ENCODE results near the gene INTS6L. TPM values are rescaled to one million over a fixed set of nuclear protein-coding genes. Genes with fewer than 3 reads are reported as not detected.

INTS6L gene
- total and polyA plus RNA-seq, 2 of the 8 experiments (the other 6 are each of a cell fraction or from before 2014, with no cell fraction given) = 4.1 to 5.2 TPM

DNA sequence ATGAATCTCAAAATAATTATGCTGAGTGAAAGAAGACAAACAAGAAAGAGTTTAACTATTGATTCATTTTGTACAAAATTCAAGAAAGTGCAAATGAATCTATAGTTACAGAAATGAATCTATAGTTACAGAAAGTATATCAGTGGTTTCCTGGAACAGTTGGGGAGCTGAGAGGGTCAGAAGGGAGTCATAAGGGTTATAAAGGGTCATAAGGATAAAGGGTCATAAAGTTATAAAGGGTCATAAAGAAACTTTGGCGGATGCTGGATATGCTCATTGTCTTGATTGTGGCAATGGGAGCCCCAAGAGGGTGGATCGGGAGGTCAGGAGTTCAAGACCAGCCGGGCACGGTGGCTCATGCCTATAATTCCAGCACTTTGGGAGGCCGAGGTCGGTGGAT lies 26.0 kb upstream of the INTS6L start:
- no peak for DNase-seq (ENCODE audit: low read depth in 1 of 2, low spot score in 2 of 2)
- Histone ChIP-seq H2BK5ac (ENCODE audit: low read depth, low read length) (no peak overlapping the region), H4K20me1 (replicated peaks in 1 of 2; ENCODE audit: control insufficient read depth in 1 of 2, insufficient read depth in 2 of 2, low read length in 2 of 2) (no peaks in the 10 kb centered on the region), H3K79me2 (ENCODE audit: control insufficient read depth in 1 of 2, insufficient read depth in 2 of 2, low read length in 2 of 2) (no peaks in the 10 kb centered on the region), H3K27me3 (replicated peaks in 1 of 4; ENCODE audit: control insufficient read depth in 3 of 4, extremely low read depth in 1 of 4, insufficient read depth in 3 of 4, low read length in 3 of 4) (no peaks in the 10 kb centered on the region), H2BK20ac (ENCODE audit: low read length) (no peak overlapping the region), H3K4ac (replicated peaks; ENCODE audit: insufficient read length, low read depth, low read length) (no peak overlapping the region), H3K79me1 (ENCODE audit: low read depth, low read length) (no peaks in the 10 kb centered on the region), H3K4me1 (replicated peaks in 1 of 4; ENCODE audit: control insufficient read depth in 3 of 4, insufficient read depth in 4 of 4, low read length in 3 of 4) (no peaks in the 10 kb centered on the region), H3K14ac (ENCODE audit: insufficient read length) (no peak overlapping the region), H2AK5ac (ENCODE audit: low read depth, low read length) (no peak overlapping the region), H3K56ac (replicated peaks; ENCODE audit: insufficient read length, low read depth, low read length) (no peak overlapping the region), H3K4me2 (ENCODE audit: insufficient read depth in 1 of 2, low read depth in 2 of 2, low read length in 2 of 2) (no peak overlapping the region), H3K36me3 (ENCODE audit: control insufficient read depth in 2 of 4, insufficient read depth in 4 of 4, low read length in 3 of 4) (no peaks in the 10 kb centered on the region), H4K5ac (ENCODE audit: insufficient read length, low read depth, low read length) (no peak overlapping the region), H4K8ac (ENCODE audit: extremely low read depth, insufficient read depth, low read length) (no peak overlapping the region), H2BK15ac (ENCODE audit: low read length) (no peak overlapping the region), H3K23ac (ENCODE audit: insufficient read length) (no peak overlapping the region), H3K23me2 (ENCODE audit: low read depth, low read length) (no peaks in the 10 kb centered on the region), H3K27ac (ENCODE audit: low read depth, low read length) (no peak overlapping the region), H3K18ac (ENCODE audit: extremely low read depth, low read length) (no peak overlapping the region), H2AFZ (ENCODE audit: low read length) (no peak overlapping the region), H2BK12ac (ENCODE audit: low read depth, low read length) (no peak overlapping the region), H3K9ac (replicated peaks in 1 of 4; ENCODE audit: extremely low read depth in 1 of 4, low read depth in 3 of 4, low read length in 3 of 4) (no peak overlapping the region), H3K9me3 (ENCODE audit: insufficient read depth in 2 of 2, low read depth in 1 of 2, low read length in 1 of 2) (no peaks in the 10 kb centered on the region), H2BK120ac (replicated peaks; ENCODE audit: low read depth, low read length) (no peak overlapping the region), H3K4me3 (ENCODE audit: extremely low read depth in 1 of 4, insufficient read depth in 2 of 4, low read depth in 3 of 4, low read length in 4 of 4) (no peak overlapping the region), H4K91ac (replicated peaks; ENCODE audit: insufficient read length, low read length) (no peak overlapping the region)
- ChIA-PET POLR2A (ENCODE audit: partially characterized antibody) (no interaction called here), CTCF (ENCODE audit: partially characterized antibody) (no interaction called here)
- no peak for FAIRE-seq
- WGBS, 2 experiments (ENCODE audit: extremely low coverage in 1 of 2, insufficient coverage in 1 of 2, insufficient read length in 1 of 2, insufficient replicate concordance in 2 of 2, low coverage in 1 of 2, low lambda C conversion rate in 2 of 2, missing lambda C conversion rate in 1 of 2) = 98% methylated on average over 6 of the region's 6 CpGs; no CpG with 5 or more reads in 1 of the 2 experiments
- TF ChIP-seq BCL11A (IDR thresholded peaks at IDR 0.05; ENCODE audit: low read depth in 2 of 2, low read length in 2 of 2) (no peak), SP2 (IDR thresholded peaks at IDR 0.05; ENCODE audit: low read length) (no peak)
